Measurements from ENCODE around the gene PRSS56.

Gene PRSS56

DNA sequence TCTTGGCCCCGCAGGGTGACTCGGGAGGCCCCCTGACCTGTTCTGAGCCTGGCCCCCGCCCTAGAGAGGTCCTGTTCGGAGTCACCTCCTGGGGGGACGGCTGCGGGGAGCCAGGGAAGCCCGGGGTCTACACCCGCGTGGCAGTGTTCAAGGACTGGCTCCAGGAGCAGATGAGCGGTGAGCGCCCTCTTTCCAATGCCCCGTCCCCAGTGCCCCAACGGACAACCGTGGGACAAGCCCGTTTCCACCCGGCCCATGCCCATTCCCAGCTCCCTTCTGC is 3.2 kb downstream of the PRSS56 start:
- TF ChIP-seq, protein P1, sequence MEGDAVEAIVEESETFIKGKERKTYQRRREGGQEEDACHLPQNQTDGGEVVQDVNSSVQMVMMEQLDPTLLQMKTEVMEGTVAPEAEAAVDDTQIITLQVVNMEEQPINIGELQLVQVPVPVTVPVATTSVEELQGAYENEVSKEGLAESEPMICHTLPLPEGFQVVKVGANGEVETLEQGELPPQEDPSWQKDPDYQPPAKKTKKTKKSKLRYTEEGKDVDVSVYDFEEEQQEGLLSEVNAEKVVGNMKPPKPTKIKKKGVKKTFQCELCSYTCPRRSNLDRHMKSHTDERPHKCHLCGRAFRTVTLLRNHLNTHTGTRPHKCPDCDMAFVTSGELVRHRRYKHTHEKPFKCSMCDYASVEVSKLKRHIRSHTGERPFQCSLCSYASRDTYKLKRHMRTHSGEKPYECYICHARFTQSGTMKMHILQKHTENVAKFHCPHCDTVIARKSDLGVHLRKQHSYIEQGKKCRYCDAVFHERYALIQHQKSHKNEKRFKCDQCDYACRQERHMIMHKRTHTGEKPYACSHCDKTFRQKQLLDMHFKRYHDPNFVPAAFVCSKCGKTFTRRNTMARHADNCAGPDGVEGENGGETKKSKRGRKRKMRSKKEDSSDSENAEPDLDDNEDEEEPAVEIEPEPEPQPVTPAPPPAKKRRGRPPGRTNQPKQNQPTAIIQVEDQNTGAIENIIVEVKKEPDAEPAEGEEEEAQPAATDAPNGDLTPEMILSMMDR (IDR thresholded peaks at IDR 0.05; ENCODE audit: insufficient read depth, missing control alignments): no peak
- FAIRE-seq (no peak), DNase-seq (ENCODE audit: insufficient read length, low spot score) (no peak)

DNA sequence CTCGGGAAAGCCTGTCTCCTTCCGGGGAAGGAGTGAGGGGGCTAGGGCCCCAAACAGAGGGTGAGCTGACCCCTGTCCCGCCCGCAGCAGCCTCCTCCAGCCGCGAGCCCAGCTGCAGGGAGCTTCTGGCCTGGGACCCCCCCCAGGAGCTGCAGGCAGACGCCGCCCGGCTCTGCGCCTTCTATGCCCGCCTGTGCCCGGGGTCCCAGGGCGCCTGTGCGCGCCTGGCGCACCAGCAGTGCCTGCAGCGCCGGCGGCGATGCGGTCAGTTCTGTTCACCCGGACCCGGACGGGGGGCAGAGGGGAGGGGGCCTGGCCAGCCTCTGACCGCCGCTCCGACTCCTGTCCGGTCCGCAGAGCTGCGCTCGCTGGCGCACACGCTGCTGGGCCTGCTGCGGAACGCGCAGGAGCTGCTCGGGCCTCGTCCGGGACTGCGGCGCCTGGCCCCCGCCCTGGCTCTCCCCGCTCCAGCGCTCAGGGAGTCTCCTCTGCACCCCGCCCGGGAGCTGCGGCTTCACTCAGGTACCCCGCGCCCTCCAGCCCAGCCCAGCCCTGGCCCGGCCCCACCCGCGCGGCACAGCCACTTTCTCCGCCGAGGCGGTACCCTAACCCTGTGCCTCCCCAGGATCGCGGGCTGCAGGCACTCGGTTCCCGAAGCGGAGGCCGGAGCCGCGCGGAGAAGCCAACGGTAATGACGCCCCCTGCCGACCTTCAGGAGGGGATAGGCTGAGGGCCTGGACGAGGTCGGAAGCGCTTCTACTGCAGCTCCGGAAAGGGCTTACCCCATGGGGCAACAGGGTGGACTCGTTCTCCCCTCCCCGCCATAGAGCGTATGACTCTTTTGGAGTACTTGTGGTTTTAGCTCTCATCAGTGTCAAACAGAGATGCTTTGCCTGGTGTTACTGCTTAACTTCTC is 3.8 kb downstream of the PRSS56 start:
- FAIRE-seq (no peak), DNase-seq (ENCODE audit: insufficient read length, low spot score) (no peak)
- TF ChIP-seq, protein P1 (IDR thresholded peaks at IDR 0.05; ENCODE audit: insufficient read depth, missing control alignments): peak; percentile 61

DNA sequence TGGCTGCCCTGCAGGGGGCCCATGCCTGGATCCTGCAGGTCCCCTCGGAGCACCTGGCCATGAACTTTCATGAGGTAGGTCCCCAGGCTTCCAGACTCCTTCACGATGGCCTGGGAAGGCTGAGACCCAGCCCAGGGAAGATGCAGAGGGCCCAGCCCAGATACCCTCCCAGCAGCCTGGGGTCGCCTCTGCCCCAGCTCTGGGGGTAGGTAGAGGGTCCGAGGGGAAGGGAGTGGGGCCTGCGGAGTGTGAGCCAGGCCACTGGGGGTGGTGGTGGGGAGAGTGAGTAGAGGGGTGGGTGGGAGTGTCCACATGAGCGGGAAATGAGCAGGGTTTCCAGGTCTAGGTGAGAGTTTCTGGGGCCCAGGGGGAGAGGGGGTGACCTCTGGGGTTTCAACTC is 4.6 kb downstream of the PRSS56 start:
- DNase-seq (ENCODE audit: insufficient read length, low spot score) (no peak), FAIRE-seq (no peak)
- TF ChIP-seq, protein P1 (IDR thresholded peaks at IDR 0.05; ENCODE audit: insufficient read depth, missing control alignments): no peak

DNA sequence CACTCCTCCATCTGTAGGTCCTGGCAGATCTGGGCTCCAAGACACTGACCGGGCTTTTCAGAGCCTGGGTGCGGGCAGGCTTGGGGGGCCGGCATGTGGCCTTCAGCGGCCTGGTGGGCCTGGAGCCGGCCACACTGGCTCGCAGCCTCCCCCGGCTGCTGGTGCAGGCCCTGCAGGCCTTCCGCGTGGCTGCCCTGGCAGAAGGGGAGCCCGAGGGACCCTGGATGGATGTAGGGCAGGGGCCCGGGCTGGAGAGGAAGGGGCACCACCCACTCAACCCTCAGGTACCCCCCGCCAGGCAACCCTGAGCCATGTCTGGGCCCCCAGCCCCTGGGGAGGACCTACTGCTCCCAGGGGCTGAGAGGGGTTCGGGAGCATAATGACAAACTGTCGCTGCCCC is 5.0 kb downstream of the PRSS56 start:
- DNase-seq (ENCODE audit: insufficient read length, low spot score) (no peak), FAIRE-seq (no peak)
- TF ChIP-seq, protein P1 (IDR thresholded peaks at IDR 0.05; ENCODE audit: insufficient read depth, missing control alignments): no peak

DNA sequence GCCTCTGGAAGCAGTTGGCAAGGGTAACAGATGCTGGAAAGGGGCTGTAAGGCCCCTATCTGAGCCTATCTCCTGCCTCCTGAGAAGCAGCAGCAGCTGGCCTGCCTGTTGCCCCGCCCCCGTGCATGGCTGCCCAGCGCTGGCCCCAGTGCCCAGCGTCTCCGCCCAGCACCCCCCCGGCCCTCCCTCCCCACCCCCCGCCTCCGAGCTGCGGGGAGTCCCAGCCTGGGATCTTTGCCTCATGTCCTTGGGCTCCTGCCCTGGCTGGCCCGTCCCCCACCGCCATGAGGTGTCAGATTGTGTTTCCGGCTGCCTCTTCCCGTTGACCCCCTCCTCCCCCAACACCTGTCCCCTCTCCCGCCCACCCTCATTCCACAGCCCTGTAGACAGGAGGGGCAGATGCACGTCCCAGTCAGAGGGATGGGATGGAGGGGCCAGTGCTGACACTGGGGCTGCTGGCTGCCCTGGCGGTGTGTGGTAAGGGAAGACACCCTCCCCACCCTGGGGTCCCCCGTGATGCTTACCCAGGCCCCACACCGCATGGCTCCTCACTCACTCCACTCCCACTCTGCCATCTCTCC is 5.7 kb downstream of the PRSS56 start, which contains the start of gene CHRND:
Gene CHRND, plus strand, starts transcription at position 370 of the 581 bp plus-strand sequence. Its CDS starts 56 bp downstream, at position 426.
- FAIRE-seq (no peak), DNase-seq (ENCODE audit: insufficient read length, low spot score) (peak; percentile 64)
- TF ChIP-seq, protein P1 (IDR thresholded peaks at IDR 0.05; ENCODE audit: insufficient read depth, missing control alignments): no peak

DNA sequence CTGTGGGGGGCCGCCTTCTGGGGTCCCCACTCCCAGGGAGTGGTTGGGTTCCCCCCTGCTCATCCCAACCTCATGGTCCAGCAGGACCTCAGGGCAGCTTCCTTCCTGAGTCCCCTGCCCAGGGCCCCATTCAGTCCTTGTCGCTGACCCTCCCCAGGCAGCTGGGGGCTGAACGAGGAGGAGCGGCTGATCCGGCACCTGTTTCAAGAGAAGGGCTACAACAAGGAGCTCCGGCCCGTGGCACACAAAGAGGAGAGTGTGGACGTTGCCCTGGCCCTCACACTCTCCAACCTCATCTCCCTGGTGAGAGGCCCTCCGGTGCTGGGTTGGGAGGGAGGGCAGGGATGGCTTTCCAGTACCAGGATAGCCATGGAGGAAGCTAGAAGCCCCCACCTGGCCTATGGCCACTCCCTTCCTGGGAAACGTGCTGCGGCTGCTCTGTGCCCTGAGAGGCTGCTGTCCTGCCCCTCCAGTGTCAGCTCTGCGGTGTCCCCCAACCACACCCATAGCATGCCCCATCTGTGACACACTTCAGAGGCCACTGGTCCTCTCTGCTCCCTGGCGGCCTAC is 6.3 kb downstream of the PRSS56 start:
- TF ChIP-seq, protein P1 (IDR thresholded peaks at IDR 0.05; ENCODE audit: insufficient read depth, missing control alignments): no peak
- DNase-seq (ENCODE audit: insufficient read length, low spot score) (no peak), FAIRE-seq (no peak)
